ENCODE data around the gene TTC34. TPM values are rescaled to one million over a fixed set of nuclear protein-coding genes. Genes with fewer than 3 reads are reported as not detected.

TTC34 gene
- total and polyA plus RNA-seq, 9 of the 15 experiments (the other 6 are each of a cell fraction or from before 2014, with no cell fraction given) = 0.03 to 0.38 (median 0.05) TPM; not detected in 2

- FAIRE-seq (no peak), ATAC-seq (no peak), DNase-seq (ENCODE audit: extremely low read depth in 1 of 4, low spot score in 3 of 4) (no peak)
- Histone ChIP-seq H3K36me3 (ENCODE audit: control insufficient read depth, insufficient read depth, low read length) (no peaks in the 10 kb centered on the region), H3K9me3 (replicated peaks; ENCODE audit: control insufficient read depth, insufficient read depth, low read depth, low read length) (no peaks in the 10 kb centered on the region), H3K4me2 (ENCODE audit: insufficient read depth, low read length) (no peak overlapping the region), H3K4me3 (no peak overlapping the region), H4K20me1 (replicated peaks; ENCODE audit: control insufficient read depth, insufficient read depth, low read length) (no peaks in the 10 kb centered on the region; the same call in 1 of the 2 replicates), H3K79me2 (ENCODE audit: control insufficient read depth, insufficient read depth, low read length) (no peaks in the 10 kb centered on the region), H3K9me1 (ENCODE audit: control insufficient read depth, insufficient read depth, low read length) (no peaks in the 10 kb centered on the region), H3K4me1 (replicated peaks in 1 of 2; ENCODE audit: control insufficient read depth in 2 of 2, insufficient read depth in 2 of 2, low read length in 2 of 2) (peaks cover 0 to 16% of the 10 kb centered on the region in 2 experiments; a peak in 1 of 5 replicates), H3K27ac (ENCODE audit: extremely low read depth, low read depth, low read length) (no peak overlapping the region), H3K27me3 (ENCODE audit: control insufficient read depth in 2 of 2, insufficient read depth in 2 of 2, low read length in 2 of 2) (peaks cover 0 to 43% of the 10 kb centered on the region in 2 experiments; a peak in 3 of 5 replicates), H2AFZ (ENCODE audit: low read depth, low read length) (no peak overlapping the region), H3K9ac (ENCODE audit: insufficient read depth in 1 of 2, low read depth in 2 of 2, low read length in 2 of 2) (no peak overlapping the region)
- BruUV-seq (replicated peaks) = no TSS peak
- WGBS (ENCODE audit: insufficient coverage, low coverage, missing lambda C conversion rate) = 2% methylated on average over 14 of the region's 15 CpGs
- TF ChIP-seq ZNF511 (CRISPR knock-in tag; IDR thresholded peaks at IDR 0.05) (no peak), SRSF7 (optimal IDR thresholded peaks at IDR 0.05; ENCODE audit: low read depth, low read length) (no peak), CBX2 (IDR thresholded peaks at IDR 0.05; ENCODE audit: insufficient read depth, low read length, poor library complexity, severe bottlenecking) (no peak), GTF2F1 (IDR thresholded peaks at IDR 0.05; ENCODE audit: low read depth, low read length) (no peak), ZNF239 (CRISPR knock-in tag; IDR thresholded peaks at IDR 0.05) (no peak)
- ChIA-PET POLR2A (interaction anchor here (1.2 kb wide), 1 partner anchor 9 kb away, joined by 3 read pairs; no protein-coding TSS in a partner anchor), CTCF (ENCODE audit: low intra/inter-chr PET ratio) (no interaction called here)
- intact Hi-C loops (cut with micrococcal nuclease) (no loop called here), in situ Hi-C loops (cut with MboI) (no loop called here)
Measured at GRCh38 chr1:2806591-2806990, 5.1 kb upstream of the TTC34 start.
